WTC11 (cell line): ENCODE measurements around the gene MAPKAP1. TPM values are rescaled to one million over a fixed set of nuclear protein-coding genes. Genes with fewer than 3 reads are reported as not detected.

ENCODE experiments used
- ATAC-seq: fragments of 200-7000 bp; cut with Tn5 transposase; 2 replicates; pipeline ENCODE4 v1.10.0; 2021; ENCODE audit warnings: mild to moderate bottlenecking, moderate library complexity
- CTCF ChIA-PET: fragments of 300-600 bp; sonication (Branson Sonifier 250); formaldehyde crosslinking; loops from one replicate; lab custom pipeline; 2021; ENCODE audit warnings: antibody characterized with exemption; lab: Charles Lee
- POLR2A ChIA-PET: fragments of 350-600 bp; sonication (Branson Sonifier 250); formaldehyde crosslinking; loops from one replicate; lab custom pipeline; 2021; ENCODE audit warnings: antibody characterized with exemption; lab: Charles Lee
- DNase-seq: peaks from one replicate; pipeline ENCODE4 v3.0.0; 2021; ENCODE audit warnings: low spot score
- H3K27ac Mint-ChIP-seq: 2 replicates; pipeline ENCODE4 v1.8.0; 2021; ENCODE audit warnings: mixed read lengths
- H3K27me3 Mint-ChIP-seq: 2 replicates; pipeline ENCODE4 v1.8.0; 2021; ENCODE audit warnings: low read depth, mild to moderate bottlenecking, moderate library complexity, mixed read lengths
- H3K36me3 Mint-ChIP-seq: 2 replicates; pipeline ENCODE4 v1.8.0; 2021; ENCODE audit warnings: mixed read lengths
- H3K4me1 Mint-ChIP-seq: 2 replicates; pipeline ENCODE4 v1.8.0; 2022; ENCODE audit warnings: mixed read lengths
- H3K4me3 Mint-ChIP-seq: 2 replicates; pipeline ENCODE4 v1.8.0; 2021; ENCODE audit warnings: mild to moderate bottlenecking, moderate library complexity, mixed read lengths
- H3K9me3 Mint-ChIP-seq: 2 replicates; pipeline ENCODE4 v1.8.0; 2021; ENCODE audit warnings: mixed read lengths
- ATF1 ChIP-seq: sonication (generic); formaldehyde crosslinking; IDR thresholded peaks from 2 replicates; pipeline ENCODE4 v1.8.1; 2023; ENCODE audit warnings: mild to moderate bottlenecking, moderate library complexity, missing genetic modification reagents
- CREM ChIP-seq: sonication (generic); formaldehyde crosslinking; IDR thresholded peaks from 2 replicates; pipeline ENCODE4 v1.8.1; 2022; ENCODE audit warnings: mild to moderate bottlenecking, missing genetic modification reagents, moderate library complexity
- FOXJ3 ChIP-seq: sonication (generic); formaldehyde crosslinking; IDR thresholded peaks from 2 replicates; pipeline ENCODE4 v1.9.0; 2021; ENCODE audit warnings: missing genetic modification reagents, mild to moderate bottlenecking, borderline replicate concordance
- FOXK1 ChIP-seq: sonication (generic); formaldehyde crosslinking; IDR thresholded peaks from 2 replicates; pipeline ENCODE4 v1.8.0; 2022; ENCODE audit warnings: mild to moderate bottlenecking, moderate library complexity, missing genetic modification reagents
- FOXP1 ChIP-seq: sonication (generic); formaldehyde crosslinking; IDR thresholded peaks from 2 replicates; pipeline ENCODE4 v1.8.0; 2022; ENCODE audit warnings: missing genetic modification reagents, mild to moderate bottlenecking, moderate library complexity, borderline replicate concordance
- GABPB1 ChIP-seq: sonication (generic); formaldehyde crosslinking; IDR thresholded peaks from 2 replicates; pipeline ENCODE4 v1.8.1; 2023; ENCODE audit warnings: mild to moderate bottlenecking, missing genetic modification reagents
- GRHL2 ChIP-seq: fragments of 250-450 bp; sonication (Bioruptor Pico); IDR thresholded peaks from 2 replicates; pipeline ENCODE4 v1.8.0; 2022; ENCODE audit warnings: mild to moderate bottlenecking, moderate library complexity; ENCODE audit not compliant: insufficient replicate concordance, severe bottlenecking
- NR2C2 ChIP-seq: sonication (generic); formaldehyde crosslinking; IDR thresholded peaks from 2 replicates; pipeline ENCODE4 v1.8.0; 2022; ENCODE audit warnings: mild to moderate bottlenecking, missing genetic modification reagents
- ZNF121 ChIP-seq: sonication (generic); formaldehyde crosslinking; IDR thresholded peaks from 2 replicates; pipeline ENCODE4 v1.8.0; 2023; ENCODE audit warnings: missing genetic modification reagents
- ZNF671 ChIP-seq: fragments of 250-450 bp; sonication (Bioruptor Pico); IDR thresholded peaks from 2 replicates; pipeline ENCODE4 v1.8.0; 2021; ENCODE audit warnings: mild to moderate bottlenecking
- total RNA-seq: library from RNA; stranded (reverse); gene quantifications from 3 replicates; pipeline ENCODE4 v1.2.3, GENCODE V29; 2021
- TF ChIP-seq, protein P1 (sequence below): fragments of 250-450 bp; sonication (Bioruptor Pico); IDR thresholded peaks from 2 replicates; pipeline ENCODE4 v2.1.2; 2022; ENCODE audit warnings: mild to moderate bottlenecking, moderate library complexity
- TF ChIP-seq, protein P2 (sequence below): sonication (generic); formaldehyde crosslinking; IDR thresholded peaks from 2 replicates; pipeline ENCODE4 v1.8.0; 2022; ENCODE audit warnings: mild to moderate bottlenecking, missing genetic modification reagents
- TF ChIP-seq, protein P3 (sequence below): fragments of 250-450 bp; sonication (Bioruptor Pico); IDR thresholded peaks from 2 replicates; pipeline ENCODE4 v1.9.0; 2021; ENCODE audit warnings: moderate library complexity, mild to moderate bottlenecking, inconsistent platforms, borderline replicate concordance
- TF ChIP-seq, protein P4 (sequence below): sonication (generic); formaldehyde crosslinking; conservative IDR thresholded peaks from 2 replicates; pipeline ENCODE4 v1.8.1; 2023; ENCODE audit warnings: mild to moderate bottlenecking, low read depth, missing genetic modification reagents, moderate library complexity
- TF ChIP-seq, protein P5 (sequence below): sonication (generic); formaldehyde crosslinking; IDR thresholded peaks from 2 replicates; pipeline ENCODE4 v1.8.1; 2023; ENCODE audit warnings: mild to moderate bottlenecking, missing genetic modification reagents
- TF ChIP-seq, protein P6 (sequence below): sonication (generic); formaldehyde crosslinking; IDR thresholded peaks from 2 replicates; pipeline ENCODE4 v1.8.1; 2022; ENCODE audit warnings: mild to moderate bottlenecking, moderate library complexity, missing genetic modification reagents

MAPKAP1 gene
- total RNA-seq, 1 experiment from 2014 or later = 111 TPM

DNA sequence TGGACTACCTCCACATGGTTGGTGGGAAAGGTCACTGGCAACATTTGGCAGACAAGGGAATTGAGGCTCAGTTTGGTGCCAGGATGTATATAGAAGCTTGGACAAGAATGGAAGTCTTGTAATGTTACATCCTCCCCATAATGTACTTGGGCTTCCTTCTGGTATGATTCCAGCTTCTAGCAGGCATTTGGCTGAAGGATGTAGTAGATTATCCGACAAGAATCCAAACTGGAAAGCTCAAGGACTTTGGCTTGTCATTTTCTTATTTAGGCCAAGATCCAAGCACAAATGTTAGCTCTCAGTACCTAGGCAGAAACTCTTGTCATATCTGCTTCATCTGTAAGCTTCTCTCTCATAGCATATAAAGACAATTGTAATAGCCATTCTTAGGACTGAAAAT, 209.1 kb downstream of the MAPKAP1 start:
- CTCF ChIA-PET = no interaction called here
- DNase-seq (no peak), ATAC-seq (no peak)
- no peaks in the 10 kb centered on the region for H3K27me3 Mint-ChIP-seq
- no peak for TF ChIP-seq FOXK1 (CRISPR knock-in tag)
- no peak for TF ChIP-seq CREM (CRISPR knock-in tag)
- no peak for TF ChIP-seq FOXP1 (CRISPR knock-in tag)
- TF ChIP-seq GABPB1 (CRISPR knock-in tag) = no peak
- no peak for TF ChIP-seq GRHL2 (CRISPR knock-in tag)
- TF ChIP-seq, protein P1, sequence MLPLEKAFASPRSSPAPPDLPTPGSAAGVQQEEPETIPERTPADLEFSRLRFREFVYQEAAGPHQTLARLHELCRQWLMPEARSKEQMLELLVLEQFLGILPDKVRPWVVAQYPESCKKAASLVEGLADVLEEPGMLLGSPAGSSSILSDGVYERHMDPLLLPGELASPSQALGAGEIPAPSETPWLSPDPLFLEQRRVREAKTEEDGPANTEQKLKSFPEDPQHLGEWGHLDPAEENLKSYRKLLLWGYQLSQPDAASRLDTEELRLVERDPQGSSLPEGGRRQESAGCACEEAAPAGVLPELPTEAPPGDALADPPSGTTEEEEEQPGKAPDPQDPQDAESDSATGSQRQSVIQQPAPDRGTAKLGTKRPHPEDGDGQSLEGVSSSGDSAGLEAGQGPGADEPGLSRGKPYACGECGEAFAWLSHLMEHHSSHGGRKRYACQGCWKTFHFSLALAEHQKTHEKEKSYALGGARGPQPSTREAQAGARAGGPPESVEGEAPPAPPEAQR (CRISPR knock-in tag) = no peak
- TF ChIP-seq, protein P2, sequence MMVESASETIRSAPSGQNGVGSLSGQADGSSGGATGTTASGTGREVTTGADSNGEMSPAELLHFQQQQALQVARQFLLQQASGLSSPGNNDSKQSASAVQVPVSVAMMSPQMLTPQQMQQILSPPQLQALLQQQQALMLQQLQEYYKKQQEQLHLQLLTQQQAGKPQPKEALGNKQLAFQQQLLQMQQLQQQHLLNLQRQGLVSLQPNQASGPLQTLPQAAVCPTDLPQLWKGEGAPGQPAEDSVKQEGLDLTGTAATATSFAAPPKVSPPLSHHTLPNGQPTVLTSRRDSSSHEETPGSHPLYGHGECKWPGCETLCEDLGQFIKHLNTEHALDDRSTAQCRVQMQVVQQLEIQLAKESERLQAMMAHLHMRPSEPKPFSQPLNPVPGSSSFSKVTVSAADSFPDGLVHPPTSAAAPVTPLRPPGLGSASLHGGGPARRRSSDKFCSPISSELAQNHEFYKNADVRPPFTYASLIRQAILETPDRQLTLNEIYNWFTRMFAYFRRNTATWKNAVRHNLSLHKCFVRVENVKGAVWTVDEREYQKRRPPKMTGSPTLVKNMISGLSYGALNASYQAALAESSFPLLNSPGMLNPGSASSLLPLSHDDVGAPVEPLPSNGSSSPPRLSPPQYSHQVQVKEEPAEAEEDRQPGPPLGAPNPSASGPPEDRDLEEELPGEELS (CRISPR knock-in tag) = no peak
- TF ChIP-seq FOXJ3 (CRISPR knock-in tag) = no peak
- TF ChIP-seq, all 79 proteins: peak for 0
- Mint-ChIP-seq H3K27ac (no peak overlapping the region), H3K36me3 (0 out of 2 replicates have a peak, but pooled peaks cover 2% of the 10 kb centered on the region), H3K9me3 (no peaks in the 10 kb centered on the region), H3K4me1 (peaks cover 40% of the 10 kb centered on the region), H3K4me3 (no peak overlapping the region)
- POLR2A ChIA-PET = no interaction called here

DNA sequence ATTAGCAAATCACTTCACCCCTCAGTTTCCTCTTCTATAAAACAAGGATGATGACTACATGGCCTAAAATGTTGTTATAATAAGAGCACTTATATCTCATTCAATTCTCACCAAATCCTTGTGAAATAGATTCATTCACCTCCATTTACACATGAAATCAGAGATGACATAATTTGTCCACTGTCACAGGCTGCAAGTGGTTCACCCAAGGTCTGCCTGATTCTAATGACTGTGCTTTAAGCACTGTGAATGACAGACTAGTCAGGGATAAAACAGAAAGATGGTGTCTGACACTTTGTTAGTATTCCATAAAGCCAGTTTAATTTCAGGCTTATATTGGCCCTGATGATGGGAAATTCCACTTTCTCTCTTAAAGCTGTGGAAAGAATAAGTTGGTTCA, 209.5 kb downstream of the MAPKAP1 start:
- TF ChIP-seq NR2C2 (CRISPR knock-in tag) (no peak), ZNF671 (CRISPR knock-in tag) (no peak), ATF1 (CRISPR knock-in tag) (no peak), ZNF121 (CRISPR knock-in tag) (no peak)
- TF ChIP-seq, protein P3, sequence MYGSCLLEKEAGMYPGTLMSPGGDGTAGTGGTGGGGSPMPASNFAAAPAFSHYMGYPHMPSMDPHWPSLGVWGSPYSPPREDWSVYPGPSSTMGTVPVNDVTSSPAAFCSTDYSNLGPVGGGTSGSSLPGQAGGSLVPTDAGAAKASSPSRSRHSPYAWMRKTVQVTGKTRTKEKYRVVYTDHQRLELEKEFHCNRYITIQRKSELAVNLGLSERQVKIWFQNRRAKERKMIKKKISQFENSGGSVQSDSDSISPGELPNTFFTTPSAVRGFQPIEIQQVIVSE (CRISPR knock-in tag) = no peak
- TF ChIP-seq, protein P4, sequence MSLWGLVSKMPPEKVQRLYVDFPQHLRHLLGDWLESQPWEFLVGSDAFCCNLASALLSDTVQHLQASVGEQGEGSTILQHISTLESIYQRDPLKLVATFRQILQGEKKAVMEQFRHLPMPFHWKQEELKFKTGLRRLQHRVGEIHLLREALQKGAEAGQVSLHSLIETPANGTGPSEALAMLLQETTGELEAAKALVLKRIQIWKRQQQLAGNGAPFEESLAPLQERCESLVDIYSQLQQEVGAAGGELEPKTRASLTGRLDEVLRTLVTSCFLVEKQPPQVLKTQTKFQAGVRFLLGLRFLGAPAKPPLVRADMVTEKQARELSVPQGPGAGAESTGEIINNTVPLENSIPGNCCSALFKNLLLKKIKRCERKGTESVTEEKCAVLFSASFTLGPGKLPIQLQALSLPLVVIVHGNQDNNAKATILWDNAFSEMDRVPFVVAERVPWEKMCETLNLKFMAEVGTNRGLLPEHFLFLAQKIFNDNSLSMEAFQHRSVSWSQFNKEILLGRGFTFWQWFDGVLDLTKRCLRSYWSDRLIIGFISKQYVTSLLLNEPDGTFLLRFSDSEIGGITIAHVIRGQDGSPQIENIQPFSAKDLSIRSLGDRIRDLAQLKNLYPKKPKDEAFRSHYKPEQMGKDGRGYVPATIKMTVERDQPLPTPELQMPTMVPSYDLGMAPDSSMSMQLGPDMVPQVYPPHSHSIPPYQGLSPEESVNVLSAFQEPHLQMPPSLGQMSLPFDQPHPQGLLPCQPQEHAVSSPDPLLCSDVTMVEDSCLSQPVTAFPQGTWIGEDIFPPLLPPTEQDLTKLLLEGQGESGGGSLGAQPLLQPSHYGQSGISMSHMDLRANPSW = no peak
- TF ChIP-seq, protein P5, sequence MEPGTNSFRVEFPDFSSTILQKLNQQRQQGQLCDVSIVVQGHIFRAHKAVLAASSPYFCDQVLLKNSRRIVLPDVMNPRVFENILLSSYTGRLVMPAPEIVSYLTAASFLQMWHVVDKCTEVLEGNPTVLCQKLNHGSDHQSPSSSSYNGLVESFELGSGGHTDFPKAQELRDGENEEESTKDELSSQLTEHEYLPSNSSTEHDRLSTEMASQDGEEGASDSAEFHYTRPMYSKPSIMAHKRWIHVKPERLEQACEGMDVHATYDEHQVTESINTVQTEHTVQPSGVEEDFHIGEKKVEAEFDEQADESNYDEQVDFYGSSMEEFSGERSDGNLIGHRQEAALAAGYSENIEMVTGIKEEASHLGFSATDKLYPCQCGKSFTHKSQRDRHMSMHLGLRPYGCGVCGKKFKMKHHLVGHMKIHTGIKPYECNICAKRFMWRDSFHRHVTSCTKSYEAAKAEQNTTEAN (CRISPR knock-in tag) = no peak
- TF ChIP-seq, protein P6, sequence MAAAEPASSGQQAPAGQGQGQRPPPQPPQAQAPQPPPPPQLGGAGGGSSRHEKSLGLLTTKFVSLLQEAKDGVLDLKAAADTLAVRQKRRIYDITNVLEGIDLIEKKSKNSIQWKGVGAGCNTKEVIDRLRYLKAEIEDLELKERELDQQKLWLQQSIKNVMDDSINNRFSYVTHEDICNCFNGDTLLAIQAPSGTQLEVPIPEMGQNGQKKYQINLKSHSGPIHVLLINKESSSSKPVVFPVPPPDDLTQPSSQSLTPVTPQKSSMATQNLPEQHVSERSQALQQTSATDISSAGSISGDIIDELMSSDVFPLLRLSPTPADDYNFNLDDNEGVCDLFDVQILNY = no peak
- Mint-ChIP-seq H3K4me1 (peaks cover 40% of the 10 kb centered on the region), H3K27me3 (no peaks in the 10 kb centered on the region), H3K9me3 (no peaks in the 10 kb centered on the region), H3K4me3 (no peak overlapping the region), H3K27ac (no peak overlapping the region), H3K36me3 (0 out of 2 replicates have a peak, but pooled peaks cover 2% of the 10 kb centered on the region)
- no peak for ATAC-seq
- DNase-seq = no peak
- POLR2A ChIA-PET = no interaction called here
- CTCF ChIA-PET = interaction anchor here (1.3 kb wide), 1 partner anchor 61 kb away, joined by 3 read pairs; no protein-coding TSS in a partner anchor
